ENCODE measurements around the gene ACOT7.

GRCh38 chr1:6265151-6265550 is 128.4 kb downstream of the ACOT7 start:
- TF ChIP-seq, protein P1, sequence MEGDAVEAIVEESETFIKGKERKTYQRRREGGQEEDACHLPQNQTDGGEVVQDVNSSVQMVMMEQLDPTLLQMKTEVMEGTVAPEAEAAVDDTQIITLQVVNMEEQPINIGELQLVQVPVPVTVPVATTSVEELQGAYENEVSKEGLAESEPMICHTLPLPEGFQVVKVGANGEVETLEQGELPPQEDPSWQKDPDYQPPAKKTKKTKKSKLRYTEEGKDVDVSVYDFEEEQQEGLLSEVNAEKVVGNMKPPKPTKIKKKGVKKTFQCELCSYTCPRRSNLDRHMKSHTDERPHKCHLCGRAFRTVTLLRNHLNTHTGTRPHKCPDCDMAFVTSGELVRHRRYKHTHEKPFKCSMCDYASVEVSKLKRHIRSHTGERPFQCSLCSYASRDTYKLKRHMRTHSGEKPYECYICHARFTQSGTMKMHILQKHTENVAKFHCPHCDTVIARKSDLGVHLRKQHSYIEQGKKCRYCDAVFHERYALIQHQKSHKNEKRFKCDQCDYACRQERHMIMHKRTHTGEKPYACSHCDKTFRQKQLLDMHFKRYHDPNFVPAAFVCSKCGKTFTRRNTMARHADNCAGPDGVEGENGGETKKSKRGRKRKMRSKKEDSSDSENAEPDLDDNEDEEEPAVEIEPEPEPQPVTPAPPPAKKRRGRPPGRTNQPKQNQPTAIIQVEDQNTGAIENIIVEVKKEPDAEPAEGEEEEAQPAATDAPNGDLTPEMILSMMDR (IDR thresholded peaks at IDR 0.05): no peak
- no peak for TF ChIP-seq POLR2AphosphoS5 (IDR thresholded peaks at IDR 0.05)

Measured in prostate gland (tissue), 2 donors.